ENCODE results near the gene GLIPR2. TPM values are rescaled to one million over a fixed set of nuclear protein-coding genes. Genes with fewer than 3 reads are reported as not detected.

The GLIPR2 gene
- total RNA-seq, 1 donor from 2014 or later = 8.7 TPM

- intact Hi-C loops (cut with micrococcal nuclease) = no loop called here
- Histone ChIP-seq H3K4me3 (no peak overlapping the region), H3K27me3 (ENCODE audit: low read depth) (no peaks in the 10 kb centered on the region), H3K27ac (replicated peaks) (peak overlapping the region; percentile 31), H3K36me3 (peaks cover 87% of the 10 kb centered on the region), H3K4me1 (peaks cover 79% of the 10 kb centered on the region), H3K9me3 (replicated peaks) (no peaks in the 10 kb centered on the region)
- TF ChIP-seq CTCF (IDR thresholded peaks at IDR 0.05; ENCODE audit: borderline replicate concordance) = no peak
- DNase-seq = no peak
Measured at GRCh38 chr9:36207016-36207415, 70.5 kb downstream of the GLIPR2 start.

GRCh38 chr9:36207546-36208012 lies 71.0 kb downstream of the GLIPR2 start:
- H3K4me3 ChIP-seq = no peak overlapping the region
- no peaks in the 10 kb centered on the region for H3K27me3 ChIP-seq (ENCODE audit: low read depth)
- peak overlapping the region; percentile 31 for H3K27ac ChIP-seq (replicated peaks)
- H3K36me3 ChIP-seq = peaks cover 87% of the 10 kb centered on the region
- peaks cover 85% of the 10 kb centered on the region for H3K4me1 ChIP-seq
- intact Hi-C loops (cut with micrococcal nuclease) = no loop called here
- H3K9me3 ChIP-seq (replicated peaks) = no peaks in the 10 kb centered on the region
- no peak for TF ChIP-seq CTCF (IDR thresholded peaks at IDR 0.05; ENCODE audit: borderline replicate concordance)
- DNase-seq = no peak

GRCh38 chr9:36208521-36209253 lies 72.2 kb downstream of the GLIPR2 start:
- intact Hi-C loops (cut with micrococcal nuclease) = no loop called here
- H3K4me3 ChIP-seq = no peak overlapping the region
- H3K36me3 ChIP-seq = peaks cover 79% of the 10 kb centered on the region
- TF ChIP-seq CTCF (IDR thresholded peaks at IDR 0.05; ENCODE audit: borderline replicate concordance) = no peak
- H3K27ac ChIP-seq (replicated peaks) = peak overlapping the region; percentile 31
- DNase-seq = no peak
- peaks cover 96% of the 10 kb centered on the region for H3K4me1 ChIP-seq
- no peaks in the 10 kb centered on the region for H3K27me3 ChIP-seq (ENCODE audit: low read depth)
- H3K9me3 ChIP-seq (replicated peaks) = no peaks in the 10 kb centered on the region

GRCh38 chr9:36210722-36211121 lies 74.2 kb downstream of the GLIPR2 start:
- H3K27ac ChIP-seq (replicated peaks) = peak overlapping the region; percentile 72
- no peak overlapping the region for H3K4me3 ChIP-seq
- peaks cover 100% of the 10 kb centered on the region for H3K4me1 ChIP-seq
- H3K27me3 ChIP-seq (ENCODE audit: low read depth) = no peaks in the 10 kb centered on the region
- peaks cover 58% of the 10 kb centered on the region for H3K36me3 ChIP-seq
- intact Hi-C loops (cut with micrococcal nuclease) = no loop called here
- TF ChIP-seq CTCF (IDR thresholded peaks at IDR 0.05; ENCODE audit: borderline replicate concordance) = no peak
- H3K9me3 ChIP-seq (replicated peaks) = no peaks in the 10 kb centered on the region
- no peak for DNase-seq

- no peak for TF ChIP-seq CTCF (IDR thresholded peaks at IDR 0.05; ENCODE audit: borderline replicate concordance)
- H3K4me1 ChIP-seq = peaks cover 100% of the 10 kb centered on the region
Measured at GRCh38 chr9:36211510-36211909, 75.0 kb downstream of the GLIPR2 start.

More at GRCh38 chr9:36211510-36211909, 75.0 kb downstream of the GLIPR2 start:
- no peak for DNase-seq
- Histone ChIP-seq H3K27ac (replicated peaks) (peak overlapping the region; percentile 72), H3K4me3 (no peak overlapping the region), H3K9me3 (replicated peaks) (no peaks in the 10 kb centered on the region), H3K36me3 (peaks cover 53% of the 10 kb centered on the region), H3K27me3 (ENCODE audit: low read depth) (no peaks in the 10 kb centered on the region)
- intact Hi-C loops (cut with micrococcal nuclease) = no loop called here

Measured in left ventricle myocardium inferior (tissue), 1 donor.